Thyroid gland (tissue), 4 donors: Measurements from ENCODE around the gene ERFL.

ENCODE experiments used
- CTCF ChIP-seq, 6 experiments: fragments of 200-600 bp in 3 of 6; fragments of 450-650 bp in 3 of 6; sonication (generic) in 3 of 6; IDR thresholded peaks; one replicate each; pipeline ENCODE4 v1.5.1; 2016 to 2019; ENCODE audit warnings: antibody characterized with exemption in 6 of 6, mild to moderate bottlenecking in 2 of 6, inconsistent platforms in 1 of 6, moderate library complexity in 1 of 6
- POLR2A ChIP-seq, 2 donors: fragments of 450-650 bp; IDR thresholded peaks; one replicate each; pipeline ENCODE4 v1.6.1; 2017; ENCODE audit warnings: antibody characterized with exemption in 2 of 2, mild to moderate bottlenecking in 2 of 2, moderate library complexity in 1 of 2

DNA sequence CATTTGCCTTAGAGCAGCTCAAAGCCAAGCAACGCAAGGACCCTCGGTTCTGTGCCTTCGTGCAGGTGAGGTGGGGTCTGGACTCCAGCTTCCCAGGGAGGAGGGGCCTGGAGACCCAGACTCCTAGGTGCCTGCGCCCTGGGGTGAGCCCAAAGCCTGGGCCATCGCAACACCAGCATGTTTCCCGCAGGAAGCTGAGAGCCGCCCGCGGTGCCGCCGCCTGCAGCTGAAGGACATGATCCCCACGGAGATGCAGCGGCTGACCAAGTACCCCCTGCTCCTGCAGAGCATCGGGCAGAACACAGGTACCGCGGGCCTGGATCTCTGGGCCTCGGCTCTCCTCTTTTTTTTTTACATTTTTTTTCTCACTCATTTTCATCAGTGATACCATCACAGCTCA lies 25.7 kb downstream of the ERFL start:
- TF ChIP-seq CTCF (IDR thresholded peaks at IDR 0.05) (no peak), POLR2A (IDR thresholded peaks at IDR 0.05) (no peak)
